NCI-H128 (cell line): Measurements from ENCODE around the gene PAPSS1.
"Not testable (repeated sequence)": the region's sequence is repeated elsewhere in the genome, so short reads cannot be mapped to it uniquely, and the experiment has no call there.

Source experiments
- DNase-seq: peaks from one replicate; lab custom pipeline; 2025; ENCODE audit not compliant: unreplicated experiment; lab: John Stamatoyannopoulos, UW

Gene PAPSS1

DNA sequence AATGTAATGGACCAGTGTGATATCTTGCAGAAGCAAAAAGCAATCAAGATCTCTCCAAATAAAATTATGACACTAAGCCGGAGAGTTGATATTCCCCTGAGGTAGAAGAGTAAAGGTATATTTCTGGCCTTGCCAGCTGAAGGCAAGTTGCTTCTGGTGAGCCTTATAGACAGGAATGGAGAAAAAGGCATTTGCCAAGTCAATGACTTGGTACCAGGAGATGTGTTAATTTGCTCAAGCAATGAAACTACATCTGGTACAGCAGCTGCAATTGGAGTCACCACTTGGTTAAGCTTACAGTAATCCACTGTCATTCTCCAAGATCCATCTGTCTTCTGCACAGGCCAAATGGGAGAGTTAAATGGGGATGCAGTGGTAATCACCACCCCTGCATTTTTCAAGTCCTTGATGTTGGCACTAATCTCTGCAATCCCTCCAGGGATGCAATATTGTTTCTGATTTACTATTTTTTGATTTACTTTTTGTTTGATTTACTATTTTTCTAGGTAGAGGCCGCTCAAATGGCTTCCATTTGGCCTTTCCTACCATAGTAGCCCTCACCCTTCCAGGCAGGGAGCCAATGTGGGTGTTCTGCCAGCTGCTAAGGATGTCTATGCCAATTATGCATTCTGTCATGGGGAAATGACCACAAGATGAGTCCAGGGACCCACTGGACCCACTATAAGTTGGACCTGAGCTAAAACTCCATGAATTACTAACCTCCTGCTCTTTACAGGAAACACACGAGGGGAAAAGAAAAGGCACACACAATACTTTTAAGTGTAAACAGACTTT lies 6.3 kb upstream of the PAPSS1 start:
- DNase-seq = not testable (repeated sequence)

DNA sequence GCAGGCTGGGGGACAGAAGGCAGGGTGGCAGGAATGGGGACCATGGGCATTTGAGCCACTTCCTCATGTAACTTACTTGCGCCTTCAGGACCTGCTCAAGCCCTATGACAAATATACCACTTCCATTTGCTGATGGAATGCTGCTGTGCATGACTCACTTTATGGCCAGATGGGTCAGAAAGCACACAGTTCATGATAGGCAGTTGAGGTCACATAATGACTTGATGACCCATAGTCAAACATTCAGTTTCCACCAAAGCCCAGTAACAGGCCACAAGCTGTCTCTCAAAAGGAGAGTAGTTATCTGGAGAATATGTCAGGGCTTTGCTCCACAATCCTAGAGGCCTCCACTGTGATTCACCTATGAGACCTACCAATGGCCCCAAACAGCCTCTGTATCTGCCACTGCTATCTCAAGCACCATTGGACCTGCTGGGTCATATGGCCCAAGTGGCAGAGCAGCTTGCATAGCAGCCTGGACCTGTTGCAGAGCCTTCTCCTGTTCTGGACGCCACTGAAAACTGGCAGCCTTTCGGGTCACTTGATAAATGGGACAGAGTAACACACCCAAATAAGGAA lies 5.3 kb upstream of the PAPSS1 start:
- no peak for DNase-seq

DNA sequence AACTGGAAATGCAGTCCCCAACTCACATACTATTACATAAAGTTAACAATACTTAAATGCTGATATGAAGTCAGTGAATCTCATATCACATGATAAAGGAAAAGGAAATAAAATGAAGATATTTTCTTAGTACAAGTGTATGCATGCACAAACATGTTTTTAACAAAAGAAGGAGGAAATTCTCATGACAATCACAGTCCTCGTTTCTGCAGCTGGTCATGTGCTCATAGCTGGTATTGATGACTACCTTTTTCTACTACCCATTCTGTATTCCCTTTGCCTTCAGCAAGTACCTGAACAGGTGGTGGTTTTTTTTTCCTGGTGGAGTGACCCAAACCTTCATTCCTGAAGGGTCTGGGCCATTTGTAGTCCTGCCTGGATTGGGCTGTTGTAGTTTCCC lies 3.3 kb upstream of the PAPSS1 start:
- not testable (repeated sequence) for DNase-seq

DNA sequence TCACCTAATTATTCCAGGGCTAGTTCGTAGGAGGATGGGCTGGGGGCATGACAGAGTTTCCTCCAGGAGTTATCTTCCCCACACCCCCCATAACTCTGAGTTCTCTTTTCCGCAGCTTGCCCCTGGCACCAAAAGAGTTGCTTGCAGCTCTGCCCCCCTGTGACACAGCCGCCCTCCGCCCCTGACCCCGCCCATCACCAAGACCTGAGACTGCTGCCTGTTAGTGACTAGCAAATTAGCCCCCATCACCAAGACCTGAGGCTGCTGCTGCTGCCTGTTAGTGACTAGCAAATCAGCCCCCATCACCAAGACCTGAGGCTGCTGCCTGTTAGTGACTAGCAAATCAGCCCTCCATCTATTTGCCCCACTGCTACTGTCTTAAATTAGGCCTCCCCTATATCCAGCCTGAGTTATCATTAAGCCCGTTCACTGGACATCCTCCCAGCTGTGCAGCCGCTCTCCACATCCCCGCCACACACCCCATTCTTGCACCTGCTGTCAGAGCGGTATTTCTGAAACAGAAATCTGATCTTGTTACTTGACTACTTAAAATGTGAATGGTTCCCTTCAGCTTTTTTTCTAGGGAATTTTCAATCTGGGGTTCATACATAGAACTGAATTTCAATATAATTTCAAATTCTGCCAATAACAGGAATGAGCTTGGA lies 1.5 kb upstream of the PAPSS1 start:
- no peak for DNase-seq

DNA sequence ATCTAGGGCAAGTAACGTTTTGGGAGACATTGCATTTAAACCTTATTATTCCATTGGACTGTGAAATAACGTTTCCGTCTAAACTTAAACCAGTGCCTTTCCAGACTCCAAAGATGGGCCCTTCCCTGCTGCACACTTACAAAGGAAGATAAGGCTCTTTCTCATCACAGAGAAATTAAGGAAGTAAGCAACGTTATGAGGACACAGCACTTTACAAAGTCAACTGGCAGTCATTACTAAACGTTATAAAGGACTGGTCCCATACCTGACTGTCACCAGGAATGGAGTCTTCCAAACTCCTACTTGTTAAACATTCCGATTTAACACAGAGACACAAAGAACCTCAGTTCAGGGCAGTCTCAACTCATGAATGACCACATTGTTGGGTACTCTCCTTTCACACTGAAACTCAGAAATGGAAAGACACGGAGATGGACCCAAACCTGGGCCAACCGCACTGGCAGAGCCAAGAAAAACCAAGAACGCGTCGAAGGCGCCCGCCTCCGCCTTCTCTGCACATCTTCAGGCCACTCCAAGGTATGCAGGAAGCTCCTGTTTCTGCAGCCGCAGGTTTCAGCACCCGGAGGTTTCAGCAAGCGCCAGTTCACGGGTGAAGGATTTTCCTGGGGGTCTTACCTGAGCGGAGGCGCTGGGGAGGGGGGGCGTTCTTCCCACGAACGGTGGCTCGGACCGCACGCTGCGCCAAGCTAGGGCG lies 670 bp downstream of the PAPSS1 start:
- no peak for DNase-seq

DNA sequence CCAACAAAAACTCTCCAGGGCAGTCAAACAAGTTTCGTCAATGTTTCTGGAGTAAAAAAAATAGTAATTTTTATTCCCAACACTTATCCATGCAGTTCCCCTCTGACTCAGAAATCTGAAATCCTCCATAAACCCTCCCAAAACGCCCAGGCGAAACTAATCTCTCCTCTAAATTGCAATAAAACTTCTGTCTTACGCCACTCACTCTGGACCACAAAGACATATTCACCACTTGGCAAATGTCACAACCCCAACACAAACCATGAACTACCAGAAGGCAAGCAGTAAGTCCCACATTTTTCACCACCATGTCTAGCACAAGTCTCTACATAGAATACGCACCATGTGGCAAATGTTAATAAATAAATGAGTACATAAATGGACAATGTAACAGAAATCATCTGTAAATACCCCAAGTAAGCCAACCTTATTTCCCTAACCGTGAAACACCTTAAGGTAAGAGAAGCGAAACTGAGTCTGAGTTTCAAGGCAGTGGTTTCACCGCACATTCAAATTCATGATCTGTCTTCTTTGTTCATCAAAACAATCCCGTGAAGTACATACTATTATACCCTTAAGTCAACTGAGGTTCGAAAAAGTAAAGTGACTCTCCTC lies 1.6 kb downstream of the PAPSS1 start:
- no peak for DNase-seq

DNA sequence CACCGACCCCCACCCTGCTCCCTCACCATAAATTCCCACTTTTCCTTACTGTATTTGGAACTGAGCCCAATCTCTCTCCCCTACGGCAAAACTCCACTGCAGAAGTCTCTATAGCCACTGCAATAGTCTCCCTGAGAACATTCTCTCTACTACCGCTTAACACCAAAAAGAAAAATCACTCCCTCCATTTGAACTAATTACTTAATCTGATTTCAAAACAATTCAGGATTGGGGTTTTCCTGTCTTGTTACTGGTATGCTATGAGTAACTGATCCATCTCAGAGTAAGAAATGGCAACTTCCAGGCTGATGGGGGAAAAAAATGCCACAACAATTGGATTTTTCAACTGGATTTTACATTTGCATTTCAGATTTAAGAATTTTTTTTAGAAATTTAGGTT lies 5.8 kb downstream of the PAPSS1 start:
- no peak for DNase-seq

DNA sequence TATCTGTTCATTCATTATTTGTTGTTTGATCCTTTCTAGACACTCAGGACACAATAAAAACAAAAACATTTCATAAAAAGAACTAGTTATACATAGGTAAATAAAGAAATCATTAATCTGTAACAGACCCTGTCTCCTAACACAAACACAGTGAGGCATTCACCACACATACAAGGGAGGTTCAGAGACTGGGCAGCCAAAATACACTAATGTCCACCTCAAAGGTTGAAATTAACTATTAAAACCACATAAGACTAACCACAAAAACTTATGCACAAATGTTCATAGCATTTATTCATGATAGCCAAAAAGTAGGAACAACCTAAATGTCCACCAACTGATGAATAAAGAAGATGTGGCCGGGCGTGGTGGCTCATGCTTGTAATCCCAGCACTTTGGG lies 7.8 kb downstream of the PAPSS1 start:
- no peak for DNase-seq

DNA sequence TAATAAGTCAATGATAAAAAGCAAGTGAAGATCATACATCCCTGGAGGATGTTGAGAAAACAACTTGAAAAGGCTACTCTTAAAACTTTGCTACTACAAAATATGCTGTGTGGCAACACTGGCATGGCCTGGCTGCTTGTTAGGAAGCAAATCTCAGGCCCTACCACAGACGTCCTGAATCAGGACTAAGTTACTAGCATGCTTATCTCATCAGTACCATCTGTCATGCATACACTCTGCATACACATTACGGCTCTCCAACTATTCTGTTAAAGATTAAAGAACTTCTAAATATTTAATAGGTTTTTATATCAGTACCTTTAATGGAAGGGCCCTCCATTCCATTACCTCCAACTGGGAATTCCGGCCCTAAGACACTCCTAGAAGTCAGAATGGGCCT lies 8.2 kb downstream of the PAPSS1 start:
- DNase-seq = no peak

DNA sequence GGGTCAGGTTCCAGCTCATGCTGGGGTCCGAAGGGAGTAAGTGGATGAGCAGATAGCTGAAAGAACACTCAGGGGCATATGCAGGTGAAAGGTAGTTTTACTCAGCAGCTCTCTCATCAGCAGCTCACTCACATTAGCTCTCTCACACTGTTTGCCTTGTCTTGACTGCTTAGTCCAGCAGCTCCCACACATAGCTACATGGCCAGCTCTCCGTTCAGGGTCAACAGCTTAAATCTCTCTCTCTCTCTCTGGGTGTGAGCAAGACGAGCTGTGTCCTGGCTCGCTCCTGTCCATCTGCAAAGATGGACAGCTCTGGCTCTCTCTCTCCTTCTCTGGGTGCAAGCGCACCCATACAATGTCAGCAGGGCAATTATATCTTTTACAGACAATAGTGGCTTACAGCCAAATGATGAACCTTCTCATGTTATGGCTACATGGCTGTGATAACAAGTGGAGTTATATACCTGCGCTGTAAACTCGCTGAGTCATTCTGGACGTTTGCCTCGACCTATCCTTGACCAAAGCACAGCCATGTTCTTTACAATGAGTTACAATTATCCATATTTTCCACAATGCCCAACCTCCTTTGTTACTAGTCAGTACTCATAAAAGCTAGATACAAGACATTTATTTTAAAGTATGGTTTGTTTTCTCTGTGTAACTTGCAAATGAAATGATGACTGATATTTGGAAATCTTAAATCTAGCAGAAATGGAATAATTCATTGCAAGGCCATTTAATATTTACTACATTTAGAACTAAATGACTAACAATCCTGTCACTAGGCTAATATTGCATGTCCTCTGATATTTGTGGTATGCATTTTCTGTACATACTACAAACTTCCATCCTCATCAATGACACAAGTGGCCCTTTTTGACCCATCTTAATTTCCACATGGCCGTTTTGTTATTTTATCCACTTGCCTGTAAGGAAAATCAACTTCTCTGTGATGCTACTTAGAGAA lies 9.3 kb downstream of the PAPSS1 start:
- no peak for DNase-seq

DNA sequence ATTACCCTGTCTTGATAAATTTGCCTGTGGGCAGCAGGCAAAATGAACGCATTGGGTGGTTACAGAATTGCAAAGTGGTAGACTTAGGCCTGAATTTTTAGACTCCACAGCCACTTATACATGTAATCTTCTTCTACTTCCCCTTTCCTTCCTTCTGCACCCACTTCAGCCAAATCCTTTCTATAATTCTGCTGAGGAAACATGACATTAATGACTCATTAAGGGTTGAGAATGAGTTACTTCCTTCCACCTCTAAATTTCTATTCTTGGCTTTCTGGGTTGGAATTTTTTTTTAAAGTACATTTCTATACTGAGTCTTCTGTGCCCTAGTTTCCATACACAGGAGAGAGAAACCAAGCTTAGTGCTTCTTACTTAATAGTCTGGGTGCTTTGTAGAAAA lies 10.1 kb downstream of the PAPSS1 start:
- DNase-seq = no peak

DNA sequence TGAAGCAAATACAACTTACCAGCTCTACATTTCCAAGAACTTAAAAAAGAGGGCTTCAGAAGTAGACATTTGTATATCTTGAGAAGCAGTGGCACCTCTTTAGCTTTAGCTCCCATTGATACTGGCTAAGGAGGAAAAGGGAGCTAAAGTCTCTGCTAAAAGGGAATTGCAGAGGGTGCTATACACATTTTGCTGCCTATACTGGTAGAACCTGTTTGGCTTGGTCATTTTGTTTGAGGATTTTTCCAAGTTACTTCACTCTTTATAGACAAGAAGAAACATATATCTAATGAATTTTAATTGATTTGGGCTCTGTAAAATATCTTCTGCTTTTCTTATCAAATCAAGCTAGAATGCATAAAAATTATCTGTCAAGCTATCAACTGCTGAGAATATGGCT lies 11.8 kb downstream of the PAPSS1 start:
- no peak for DNase-seq

DNA sequence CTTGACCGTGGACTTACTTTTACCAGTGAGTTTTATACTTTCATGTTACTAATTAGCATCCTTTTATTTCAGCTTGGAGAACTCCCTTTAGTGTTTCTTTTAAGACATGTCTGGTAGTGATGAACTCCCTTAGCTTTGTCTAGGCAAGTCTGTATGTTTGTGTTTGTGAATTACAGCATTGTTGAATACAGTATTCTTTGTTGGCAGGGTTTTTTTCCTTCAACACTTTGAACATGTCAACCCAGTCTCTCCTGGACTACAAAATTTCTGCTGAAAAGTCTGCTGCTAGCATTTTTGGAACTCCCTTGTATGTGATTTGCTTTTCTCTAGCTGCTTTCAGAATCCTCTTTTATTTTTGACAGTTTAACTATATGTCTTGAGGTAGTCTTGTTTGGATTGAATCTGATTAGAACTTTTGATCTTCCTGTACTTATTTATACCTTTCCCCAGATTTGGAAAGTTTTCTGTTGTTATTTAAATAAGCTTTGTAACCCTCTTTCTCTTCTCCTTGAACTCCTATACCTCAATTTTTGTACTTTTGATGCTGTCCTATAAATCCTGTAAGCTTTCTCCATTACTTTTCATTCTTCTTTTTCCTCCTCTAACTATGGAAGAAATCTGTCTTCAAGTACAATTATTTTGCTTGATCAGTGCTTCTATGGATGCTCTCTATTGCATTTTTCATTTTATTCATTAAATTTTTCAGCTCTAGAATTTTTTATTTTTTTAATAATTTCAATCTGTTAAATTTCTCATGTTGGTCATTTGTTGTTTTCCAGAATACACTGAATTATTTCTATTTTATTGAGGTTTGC lies 14.1 kb downstream of the PAPSS1 start:
- no peak for DNase-seq

DNA sequence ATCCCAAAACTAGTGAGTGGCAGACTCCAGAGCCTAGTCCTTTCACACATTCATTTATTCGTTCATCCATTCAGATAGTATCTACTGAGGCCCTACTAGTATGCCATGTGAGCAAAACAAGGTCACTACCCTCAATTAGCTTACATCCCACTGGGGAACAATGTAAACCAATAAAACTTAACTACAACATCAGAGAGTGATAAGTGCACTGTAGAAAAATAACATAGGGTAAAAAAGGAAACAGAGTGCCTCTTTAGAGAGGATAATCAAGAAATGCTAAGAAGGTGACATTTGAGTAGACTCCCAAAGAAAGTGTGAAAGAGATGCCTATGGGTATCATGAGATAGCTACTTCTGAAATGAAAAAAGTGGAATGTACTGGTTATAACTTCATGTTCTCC lies 18.5 kb downstream of the PAPSS1 start:
- DNase-seq = no peak

DNA sequence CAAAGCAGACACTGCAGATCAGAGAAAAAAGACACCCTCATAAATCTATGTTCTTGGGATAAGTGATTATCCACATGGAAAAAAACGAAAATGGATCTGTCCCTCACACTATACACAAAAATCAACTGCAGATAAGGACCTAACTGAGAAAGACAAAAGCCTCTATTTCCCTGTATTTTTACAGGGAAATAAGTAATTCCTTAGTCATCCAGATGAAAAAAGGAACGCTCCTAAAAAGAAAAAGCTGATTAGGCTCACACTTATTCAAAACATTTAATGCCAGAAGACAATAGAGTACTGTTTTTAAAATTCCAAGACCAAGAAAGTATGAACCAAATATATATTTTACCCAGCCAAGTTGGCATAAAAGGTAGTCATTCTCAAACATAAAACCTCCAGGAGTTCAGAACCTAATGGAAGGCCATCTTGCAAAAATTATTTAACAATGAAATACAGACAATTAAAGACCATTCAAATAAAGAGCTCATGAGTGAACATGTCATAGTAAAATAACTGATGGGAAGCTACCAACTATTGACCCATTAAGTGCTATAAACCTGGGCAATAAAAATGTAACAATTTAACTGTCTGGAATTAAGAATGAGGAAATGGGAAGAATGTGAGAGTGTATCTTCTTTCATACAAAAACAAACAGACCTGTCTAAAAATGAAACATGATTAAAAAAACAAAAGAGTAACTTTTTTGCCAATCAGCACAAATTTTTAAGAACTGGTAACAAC lies 20.4 kb downstream of the PAPSS1 start:
- DNase-seq = no peak

DNA sequence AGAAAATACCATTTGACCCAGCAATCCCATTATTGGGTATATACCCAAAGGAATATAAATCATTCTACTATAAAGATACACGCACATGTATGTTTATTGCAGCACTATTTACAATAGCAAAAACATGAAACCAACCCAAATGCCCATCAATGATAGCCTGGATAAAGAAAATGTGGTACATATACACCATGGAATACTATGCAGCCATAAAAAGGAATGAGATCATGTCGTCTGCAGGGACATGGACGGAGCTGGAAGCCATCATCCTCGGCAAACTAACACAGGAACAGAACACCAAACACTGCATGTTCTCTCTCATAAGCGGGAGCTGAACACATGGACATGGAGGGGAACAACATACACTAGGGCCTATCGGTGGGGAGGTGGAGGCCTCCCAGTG lies 23.8 kb downstream of the PAPSS1 start:
- DNase-seq = not testable (repeated sequence)

DNA sequence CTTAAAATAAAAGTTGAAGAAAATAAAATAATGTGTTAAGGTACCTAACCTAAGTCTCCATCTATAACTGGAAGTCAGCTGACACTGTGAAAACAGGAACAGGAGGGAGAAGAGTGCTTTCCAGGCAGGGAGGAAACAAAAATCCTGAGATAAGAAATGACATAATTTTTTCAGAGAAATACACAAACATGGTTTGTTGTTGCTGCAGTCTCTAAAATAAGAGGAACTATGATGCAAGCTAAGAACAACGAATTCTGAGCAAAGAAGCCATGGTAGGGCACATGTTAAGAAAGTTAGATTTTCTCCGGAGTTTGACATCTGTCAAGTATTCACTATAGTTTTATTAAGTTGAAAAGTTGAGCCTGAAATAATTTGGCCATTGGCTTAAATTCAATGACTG lies 26.9 kb downstream of the PAPSS1 start:
- no peak for DNase-seq

DNA sequence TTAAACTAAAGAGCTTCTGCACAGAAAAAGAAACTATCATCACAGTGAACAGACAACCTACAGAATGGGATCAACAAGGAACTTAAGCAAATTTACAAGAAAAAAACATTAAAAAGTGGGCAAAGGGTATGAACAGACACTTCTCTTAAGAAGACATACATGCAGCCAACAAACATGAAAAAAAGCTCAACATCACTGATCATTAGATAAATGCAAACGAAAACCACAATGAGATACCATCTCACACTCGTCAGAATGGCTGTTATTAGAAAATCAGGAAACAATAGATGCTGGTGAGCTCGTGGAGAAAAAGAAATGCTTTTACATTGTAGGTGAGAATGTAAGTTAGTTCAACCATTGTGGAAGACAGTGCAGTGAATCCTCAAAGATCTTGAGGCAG lies 27.8 kb downstream of the PAPSS1 start:
- no peak for DNase-seq

DNA sequence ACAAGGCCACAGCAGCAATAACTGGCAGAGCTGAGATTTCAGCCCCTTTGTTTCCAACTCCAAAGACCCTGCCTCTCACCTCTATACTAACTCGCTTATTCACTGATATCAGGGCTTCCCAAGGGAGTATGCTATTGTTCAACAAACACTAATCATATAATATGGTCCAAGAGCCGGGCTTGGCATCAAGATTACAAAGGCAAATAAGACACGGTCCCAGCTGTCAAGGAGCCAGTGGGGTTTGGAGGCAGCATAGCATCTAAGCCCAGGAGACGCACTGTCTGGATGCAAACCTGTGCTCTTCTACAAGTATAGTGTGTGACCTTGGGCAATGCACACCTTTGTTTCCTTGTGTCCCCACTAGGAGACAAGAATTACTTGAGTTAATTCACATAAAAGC lies 28.7 kb downstream of the PAPSS1 start:
- DNase-seq = no peak
